A673 (cell line): ENCODE measurements around the gene SCGB1C1. TPM values are rescaled to one million over a fixed set of nuclear protein-coding genes. Genes with fewer than 3 reads are reported as not detected.

Experiments used
- BruUV-seq: library from RNA; stranded (reverse); fragments of 400-500 nt; replicated peaks from 2 replicates; lab custom pipeline; 2021; lab: Mats Ljungman, UMichigan
- CTCF ChIA-PET: fragments of 300-600 bp; sonication (Branson Sonifier 250); formaldehyde crosslinking; loops from one replicate; lab custom pipeline; 2022; ENCODE audit warnings: antibody characterized with exemption; lab: Charles Lee
- POLR2A ChIA-PET: fragments of 300-600 bp; sonication (Branson Sonifier 250); formaldehyde crosslinking; loops from one replicate; lab custom pipeline; 2022; ENCODE audit warnings: antibody characterized with exemption; ENCODE audit not compliant: low non-redundant PET; lab: Charles Lee
- DNase-seq: peaks from one replicate; pipeline ENCODE4 v3.0.0-alpha.2; 2015; ENCODE audit warnings: low spot score
- H3K27ac ChIP-seq: fragments of 200-600 bp; sonication (generic); 2 replicates; pipeline ENCODE4 v1.5.1; 2016; ENCODE audit warnings: mixed run types, low read depth, mild to moderate bottlenecking, mixed read lengths, antibody characterized with exemption, low read length; ENCODE audit not compliant: poor library complexity, severe bottlenecking
- H3K27me3 ChIP-seq: fragments of 200-600 bp; sonication (generic); replicated peaks from 2 replicates; pipeline ENCODE4 v1.6.1; 2017; ENCODE audit warnings: mixed run types, low read depth, mild to moderate bottlenecking, mixed read lengths, antibody characterized with exemption, low read length; ENCODE audit not compliant: insufficient read depth, poor library complexity
- H3K36me3 ChIP-seq: fragments of 200-600 bp; sonication (generic); 2 replicates; pipeline ENCODE4 v1.6.1; 2016; ENCODE audit warnings: mixed run types, mild to moderate bottlenecking, mixed read lengths, antibody characterized with exemption, low read length; ENCODE audit not compliant: insufficient read depth, poor library complexity, severe bottlenecking
- H3K4me1 ChIP-seq: fragments of 200-600 bp; sonication (generic); 2 replicates; pipeline ENCODE4 v1.6.1; 2017; ENCODE audit warnings: mixed run types, mild to moderate bottlenecking, mixed read lengths, antibody characterized with exemption, low read length; ENCODE audit not compliant: insufficient read depth, poor library complexity, severe bottlenecking
- H3K4me3 ChIP-seq: fragments of 200-600 bp; sonication (generic); 2 replicates; pipeline ENCODE4 v1.5.1; 2016; ENCODE audit warnings: low read depth, mixed run types, mild to moderate bottlenecking, mixed read lengths, low read length; ENCODE audit not compliant: poor library complexity, severe bottlenecking
- H3K9me3 ChIP-seq: fragments of 200-600 bp; sonication (generic); 2 replicates; pipeline ENCODE4 v1.6.1; 2016; ENCODE audit warnings: mixed run types, low read depth, mild to moderate bottlenecking, mixed read lengths, antibody characterized with exemption, low read length; ENCODE audit not compliant: poor library complexity, severe bottlenecking
- CTCF ChIP-seq: fragments of 300-800, 200-600 bp; sonication (generic); conservative IDR thresholded peaks from 2 replicates; pipeline ENCODE4 v1.5.1; 2017; ENCODE audit warnings: low read depth, mild to moderate bottlenecking, antibody characterized with exemption, low read length, moderate library complexity, mixed read lengths
- EZH2 ChIP-seq: fragments of 200-600 bp; sonication (generic); IDR thresholded peaks from 2 replicates; pipeline ENCODE4 v1.6.1; 2017; ENCODE audit warnings: borderline replicate concordance, low read depth, mild to moderate bottlenecking, mixed read lengths, antibody characterized with exemption, low read length; ENCODE audit not compliant: poor library complexity, severe bottlenecking
- intact Hi-C: fragments of 100-400 bp; cut with micrococcal nuclease; formaldehyde crosslinking; loops from one replicate; pipeline ENCODE4 v1.10.0; 2022; ENCODE audit not compliant: unreplicated experiment
- total RNA-seq: library from RNA; stranded (reverse); gene quantifications from 2 replicates; pipeline ENCODE4 v1.2.3, GENCODE V29; 2021

The SCGB1C1 gene
- total RNA-seq, 1 experiment from 2014 or later, result not detected

- intact Hi-C loops, result loop anchor here (10.0 kb wide), 1 partner anchor 245 kb away; the partner anchor contains the start of gene ANO9
- DNase-seq, result no peak
- ChIA-PET CTCF (interaction anchor here (0.6 kb wide), 1 partner anchor 164 kb away, joined by 3 read pairs; no protein-coding TSS in a partner anchor), POLR2A (no interaction called here)
- TF ChIP-seq CTCF, result no peak
- no peak for TF ChIP-seq EZH2
- Histone ChIP-seq H3K4me3 (no peak overlapping the region), H3K9me3 (no peaks in the 10 kb centered on the region), H3K4me1 (no peaks in the 10 kb centered on the region), H3K27ac (no peak overlapping the region), H3K36me3 (peaks cover 4% of the 10 kb centered on the region), H3K27me3 (no peaks in the 10 kb centered on the region)
- BruUV-seq, result no TSS peak
Observed at GRCh38 chr11:199782-200181, 6.9 kb downstream of the SCGB1C1 start.

DNA sequence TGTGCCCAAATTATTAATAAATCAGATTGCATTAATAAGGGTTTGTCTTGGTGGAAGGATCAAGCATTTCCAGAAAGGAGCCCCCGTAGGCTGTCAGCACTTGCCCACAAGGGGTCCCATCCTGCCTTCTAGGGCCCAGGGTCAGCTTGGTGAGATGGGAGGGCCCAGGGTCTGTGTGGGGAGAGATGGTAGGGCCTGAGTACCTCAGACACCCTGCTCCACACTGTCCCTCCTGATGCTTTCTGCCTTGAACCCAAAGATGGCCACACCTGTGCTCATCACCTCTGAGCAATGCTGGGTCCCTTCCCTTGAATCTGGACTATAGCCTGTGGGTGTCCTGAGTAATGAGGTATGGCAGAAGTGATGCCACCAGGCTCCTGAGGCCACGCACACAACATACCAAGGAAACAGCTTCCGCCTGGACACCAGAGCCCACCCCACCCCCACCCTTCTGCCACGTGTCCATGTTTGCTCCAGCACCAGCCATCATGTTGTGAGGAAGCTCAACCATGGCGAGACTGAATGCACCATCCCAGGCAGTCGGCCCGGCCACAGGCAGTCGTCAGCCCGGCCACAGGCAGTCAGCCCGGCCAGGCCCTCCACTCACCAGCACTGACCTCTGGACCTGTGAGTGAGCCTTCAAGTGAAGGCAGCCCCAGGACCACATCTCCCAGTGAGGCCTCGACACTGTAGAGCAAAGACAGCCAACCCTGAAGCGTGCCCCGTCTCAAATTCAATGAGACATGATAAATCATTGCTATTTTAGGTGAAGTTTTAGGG lies 7.5 kb downstream of the SCGB1C1 start:
- POLR2A ChIA-PET, result no interaction called here
- BruUV-seq, result no TSS peak
- H3K4me3 ChIP-seq, result no peak overlapping the region
- H3K36me3 ChIP-seq, result peaks cover 4% of the 10 kb centered on the region
- no peak overlapping the region for H3K27ac ChIP-seq
- H3K27me3 ChIP-seq, result no peaks in the 10 kb centered on the region
- CTCF ChIA-PET, result interaction anchor here (0.6 kb wide), 1 partner anchor 163 kb away, joined by 3 read pairs; no protein-coding TSS in a partner anchor
- no peaks in the 10 kb centered on the region for H3K4me1 ChIP-seq
- no peak for DNase-seq
- no peak for TF ChIP-seq CTCF
- TF ChIP-seq EZH2, result no peak
- intact Hi-C loops, result loop anchor here (10.0 kb wide), 1 partner anchor 244 kb away; the partner anchor contains the start of gene ANO9
- no peaks in the 10 kb centered on the region for H3K9me3 ChIP-seq

DNA sequence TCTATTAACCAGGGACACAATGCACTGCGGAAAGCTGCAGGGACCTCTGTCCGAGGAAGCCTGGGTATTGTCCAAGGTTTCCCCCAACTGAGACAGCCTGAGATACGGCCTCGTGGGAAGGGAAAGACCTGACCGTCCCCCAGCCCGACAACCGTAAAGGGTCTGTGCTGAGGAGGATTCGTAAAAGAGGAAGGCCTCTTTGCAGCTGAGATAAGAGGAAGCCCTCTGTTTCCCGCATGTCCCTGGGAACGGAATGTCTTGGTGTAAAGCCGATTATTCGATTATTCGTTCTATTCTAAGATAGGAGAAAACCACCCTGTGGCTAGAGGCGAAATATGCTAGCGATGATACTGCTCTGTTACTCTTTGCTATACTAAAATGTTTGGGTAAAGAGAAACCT lies 9.1 kb downstream of the SCGB1C1 start:
- H3K4me1 ChIP-seq, result no peaks in the 10 kb centered on the region
- no peak overlapping the region for H3K27ac ChIP-seq
- no peaks in the 10 kb centered on the region for H3K9me3 ChIP-seq
- no peak for DNase-seq
- no peaks in the 10 kb centered on the region for H3K27me3 ChIP-seq
- POLR2A ChIA-PET, result no interaction called here
- peaks cover 4% of the 10 kb centered on the region for H3K36me3 ChIP-seq
- no peak for TF ChIP-seq EZH2
- TF ChIP-seq CTCF, result no peak
- no TSS peak for BruUV-seq
- no peak overlapping the region for H3K4me3 ChIP-seq
- intact Hi-C loops, result loop anchor here (10.0 kb wide), 1 partner anchor 243 kb away; the partner anchor contains the start of gene ANO9
- CTCF ChIA-PET, result no interaction called here
